ENCODE results near the gene ZNF783. TPM values are rescaled to one million over a fixed set of nuclear protein-coding genes. Genes with fewer than 3 reads are reported as not detected.
A peak's percentile ranks its signal among the peaks of the same experiment; 100 is the strongest.

ZNF783 gene
- total RNA-seq, 5 donors from 2014 or later (not counting 1 experiment from before 2014, with no cell fraction given), result 31.1 to 49.4 (median 46.6) TPM

DNA sequence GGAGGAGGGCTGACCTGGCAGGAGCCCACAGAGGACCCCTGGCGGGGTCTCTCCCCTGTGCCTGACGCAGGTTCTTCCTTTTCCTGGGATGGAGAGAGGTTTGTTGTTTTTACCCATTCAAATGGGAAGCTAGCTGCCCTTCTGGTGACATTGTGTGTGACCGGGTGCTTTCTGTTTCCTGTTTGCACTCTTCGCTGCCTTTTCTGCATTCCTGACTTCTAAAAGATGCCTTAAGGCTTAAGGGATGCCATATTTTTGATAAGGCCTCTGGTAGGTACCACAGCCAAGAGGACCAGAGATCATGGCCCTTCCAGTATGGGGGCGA is 20.3 kb downstream of the ZNF783 start:
- Mint-ChIP-seq H3K27me3 (no peaks in the 10 kb centered on the region), H3K27ac (peak overlapping the region; percentile 65 to 85), H3K4me3 (no peak overlapping the region), H3K36me3 (peaks cover 26% of the 10 kb centered on the region), H3K4me1 (peaks cover 30 to 40% (median 37%) of the 10 kb centered on the region in 3 donors), H3K9me3 (no peaks in the 10 kb centered on the region)
- ATAC-seq (replicated peaks in 1 of 4), result no peak
- H3K4me1 ChIP-seq (ENCODE audit: control insufficient read depth in 1 of 2, extremely low read depth in 1 of 2, insufficient read depth in 2 of 2, low read length in 2 of 2), result peaks cover 18 to 38% of the 10 kb centered on the region in 2 experiments
- ChIA-PET POLR2A (no interaction called here), CTCF (interaction anchor here in 1 of 2 donors (0.5 kb wide), 1 partner anchor 21 kb away, joined by 5 read pairs; no protein-coding TSS in a partner anchor)
- no peak overlapping the region for H3K4me3 ChIP-seq (ENCODE audit: control insufficient read depth in 1 of 2, extremely low read depth in 1 of 2, low read length in 1 of 2)
- no peak overlapping the region for H3K27ac ChIP-seq (ENCODE audit: low read length)
- WGBS (ENCODE audit: insufficient coverage), result 100% methylated on average over 2 of the region's 5 CpGs
- peaks cover 5 to 36% of the 10 kb centered on the region in 2 donors for H3K36me3 ChIP-seq (ENCODE audit: control insufficient read depth in 2 of 2, extremely low read depth in 1 of 2, insufficient read depth in 1 of 2, low read length in 1 of 2)
- no peak for DNase-seq
- no peaks in the 10 kb centered on the region for H3K9me3 ChIP-seq
- no peaks in the 10 kb centered on the region for H3K27me3 ChIP-seq (replicated peaks in 1 of 2; ENCODE audit: control insufficient read depth in 2 of 2, extremely low read depth in 1 of 2, insufficient read depth in 2 of 2, low read length in 1 of 2)

DNA sequence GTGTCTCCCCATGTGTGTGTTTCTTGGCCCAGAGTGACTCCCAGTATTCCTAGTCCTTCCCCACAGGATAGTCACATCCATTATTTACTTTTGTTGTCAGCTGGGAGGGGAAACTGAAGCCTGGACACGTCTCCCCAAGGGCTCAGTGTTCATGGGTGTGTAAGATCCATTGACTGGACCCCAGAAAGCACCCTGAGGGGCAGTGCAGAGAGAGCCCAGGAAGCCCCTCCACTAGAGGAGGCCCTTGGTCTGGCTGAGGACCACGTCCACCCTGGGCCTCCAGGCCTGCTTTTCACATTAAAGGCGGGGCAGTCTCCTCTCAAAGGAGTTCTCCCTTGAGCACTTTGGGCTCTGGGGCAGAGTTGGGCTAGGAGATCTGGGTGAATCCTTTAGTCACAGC is 21.3 kb downstream of the ZNF783 start:
- CTCF ChIA-PET, result interaction anchor here in 1 of 2 donors (2.2 kb wide), 1 partner anchor 21 kb away, joined by 65 read pairs; the partner anchor contains the start of gene ZNF783
- DNase-seq (no peak), ATAC-seq (replicated peaks in 1 of 4) (no peak)
- no peaks in the 10 kb centered on the region for H3K27me3 ChIP-seq (replicated peaks in 1 of 2; ENCODE audit: control insufficient read depth in 2 of 2, extremely low read depth in 1 of 2, insufficient read depth in 2 of 2, low read length in 1 of 2)
- H3K36me3 ChIP-seq (ENCODE audit: control insufficient read depth in 2 of 2, extremely low read depth in 1 of 2, insufficient read depth in 1 of 2, low read length in 1 of 2), result peaks cover 0 to 32% of the 10 kb centered on the region in 2 donors
- no peak overlapping the region for H3K4me3 ChIP-seq (ENCODE audit: control insufficient read depth in 1 of 2, extremely low read depth in 1 of 2, low read length in 1 of 2)
- Mint-ChIP-seq H3K27ac (peak overlapping the region; percentile 88 to 89), H3K4me3 (no peak overlapping the region), H3K9me3 (no peaks in the 10 kb centered on the region), H3K27me3 (no peaks in the 10 kb centered on the region), H3K4me1 (peaks cover 40 to 50% (median 41%) of the 10 kb centered on the region in 3 donors), H3K36me3 (peaks cover 25% of the 10 kb centered on the region)
- H3K4me1 ChIP-seq (ENCODE audit: control insufficient read depth in 1 of 2, extremely low read depth in 1 of 2, insufficient read depth in 2 of 2, low read length in 2 of 2), result peaks cover 18 to 41% of the 10 kb centered on the region in 2 experiments
- no peaks in the 10 kb centered on the region for H3K9me3 ChIP-seq
- WGBS (ENCODE audit: insufficient coverage), result no CpG with 5 or more reads among the region's 3 CpGs
- H3K27ac ChIP-seq (ENCODE audit: low read length), result peak overlapping the region; percentile 32
- POLR2A ChIA-PET, result no interaction called here

DNA sequence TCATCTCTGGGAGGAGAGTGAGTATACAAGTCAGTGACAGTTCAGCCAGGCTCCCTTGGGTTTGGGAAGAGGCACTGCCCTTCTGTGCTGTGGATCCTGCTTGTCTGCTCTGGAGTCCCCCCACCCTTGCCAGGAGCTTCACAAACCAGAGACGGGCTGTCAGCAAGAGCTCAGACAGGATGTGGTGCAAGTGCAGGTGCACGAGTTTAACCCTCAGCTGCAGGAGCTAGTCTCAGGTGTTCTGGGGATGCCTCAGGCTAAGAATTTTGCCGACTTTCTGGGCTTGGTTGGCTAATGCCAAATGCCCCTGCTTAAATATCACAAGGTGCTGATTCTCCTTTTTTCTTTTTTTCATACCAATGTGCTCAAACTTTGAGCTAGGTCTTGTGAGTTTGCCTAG is 22.3 kb downstream of the ZNF783 start:
- H3K27me3 Mint-ChIP-seq, result no peaks in the 10 kb centered on the region

DNA sequence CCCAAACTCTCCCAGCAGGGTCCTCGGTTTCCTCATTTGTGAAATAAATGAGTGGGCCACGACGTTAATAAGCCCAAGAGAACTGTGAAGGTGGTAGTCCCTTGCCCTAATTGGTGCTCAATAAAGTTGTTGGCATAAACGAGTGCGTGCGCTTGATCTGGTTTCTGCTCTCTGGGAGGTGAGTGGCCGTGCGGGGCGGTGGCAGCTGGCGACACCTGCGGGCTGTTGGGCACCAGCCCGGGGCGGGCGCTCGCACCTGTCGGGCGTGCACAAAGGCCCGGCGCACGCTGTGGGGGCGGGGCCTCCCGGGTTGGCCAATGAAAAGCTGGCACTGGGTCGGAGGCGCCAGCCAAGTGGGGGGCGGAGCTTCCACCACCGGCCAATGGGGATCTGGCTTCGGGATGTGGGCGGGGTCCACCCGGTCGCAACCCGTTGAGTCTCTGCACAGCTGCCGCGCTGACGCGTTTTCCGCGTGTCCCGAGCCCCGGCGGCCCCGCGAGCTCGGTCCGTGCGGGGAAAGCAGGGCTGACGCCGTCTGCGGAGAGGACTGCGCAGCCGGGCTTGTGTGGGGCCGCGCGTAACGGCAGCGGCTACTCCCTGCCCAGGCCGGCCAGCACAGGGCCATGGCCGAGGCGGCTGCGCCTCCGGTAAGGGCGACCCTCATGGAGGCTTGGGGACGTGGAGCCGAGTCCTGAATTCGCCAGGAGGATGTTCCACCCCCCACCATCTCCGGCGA is 23.0 kb downstream of the ZNF783 start:
- H3K4me3 Mint-ChIP-seq, result peak overlapping the region; percentile 89 to 93 (median 90)
- no peaks in the 10 kb centered on the region for H3K9me3 ChIP-seq
- peak overlapping the region; percentile 32 for H3K27ac ChIP-seq (ENCODE audit: low read length)
- DNase-seq (peak; percentile 91 to 99 (median 97)), ATAC-seq (replicated peaks in 1 of 4) (peak; percentile 92 to 97 (median 95))
- no peaks in the 10 kb centered on the region for H3K27me3 ChIP-seq (replicated peaks in 1 of 2; ENCODE audit: control insufficient read depth in 2 of 2, extremely low read depth in 1 of 2, insufficient read depth in 2 of 2, low read length in 1 of 2)
- H3K4me3 ChIP-seq (ENCODE audit: control insufficient read depth in 1 of 2, extremely low read depth in 1 of 2, low read length in 1 of 2), result peak overlapping the region; percentile 61 to 74
- CTCF ChIA-PET, result interaction anchor here (0.6 to 2.2 kb wide), 9 partner anchors 10 to 491 kb away, joined by 3 to 65 read pairs (median 5); partner anchors contain the start of genes ZNF783 (in 2 of the 2), ZNF282 (in 1 of the 2) and ZNF777 (in 1 of the 2)
- POLR2A ChIA-PET, result interaction anchor here in 1 of 2 donors (0.5 to 1.7 kb wide), 5 partner anchors 23 to 402 kb away, joined by 3 to 18 read pairs (median 4); partner anchors contain the start of gene ZNF783
- WGBS (ENCODE audit: insufficient coverage), result 1% methylated on average over 56 of the region's 66 CpGs
- H3K9me3 Mint-ChIP-seq, result no peaks in the 10 kb centered on the region
- H3K27ac Mint-ChIP-seq, result peak overlapping the region; percentile 88 to 89
- no peaks in the 10 kb centered on the region for H3K27me3 Mint-ChIP-seq
- H3K4me1 Mint-ChIP-seq, result peaks cover 40 to 50% (median 41%) of the 10 kb centered on the region in 3 donors
- H3K4me1 ChIP-seq (ENCODE audit: control insufficient read depth in 1 of 2, extremely low read depth in 1 of 2, insufficient read depth in 2 of 2, low read length in 2 of 2), result peaks cover 18 to 41% of the 10 kb centered on the region in 2 experiments
- peaks cover 0 to 26% of the 10 kb centered on the region in 2 donors for H3K36me3 ChIP-seq (ENCODE audit: control insufficient read depth in 2 of 2, extremely low read depth in 1 of 2, insufficient read depth in 1 of 2, low read length in 1 of 2)
- H3K36me3 Mint-ChIP-seq, result peaks cover 17% of the 10 kb centered on the region

More for the DNA sequence above, 22.3 kb downstream of the ZNF783 start:
- DNase-seq (peak; percentile 26 to 82 (median 67)), ATAC-seq (replicated peaks in 1 of 4) (peak; percentile 53 to 62 (median 61))
- WGBS (ENCODE audit: insufficient coverage), result 0% methylated on average over 3 of the region's 3 CpGs
- ChIA-PET CTCF (interaction anchor here (0.6 to 2.2 kb wide), 7 partner anchors 9 to 176 kb away, joined by 3 to 65 read pairs (median 9); partner anchors contain the start of genes ZNF783 (in 2 of the 2) and ZNF777 (in 1 of the 2)), POLR2A (interaction anchor here in 1 of 2 donors (0.6 to 1.7 kb wide), 3 partner anchors 23 to 135 kb away, joined by 3 to 18 read pairs (median 14); partner anchors contain the start of gene ZNF783)
- peak overlapping the region; percentile 88 to 89 for H3K27ac Mint-ChIP-seq
- Histone ChIP-seq H3K9me3 (no peaks in the 10 kb centered on the region), H3K27ac (ENCODE audit: low read length) (peak overlapping the region; percentile 32), H3K36me3 (ENCODE audit: control insufficient read depth in 2 of 2, extremely low read depth in 1 of 2, insufficient read depth in 1 of 2, low read length in 1 of 2) (peaks cover 0 to 22% of the 10 kb centered on the region in 2 donors), H3K27me3 (replicated peaks in 1 of 2; ENCODE audit: control insufficient read depth in 2 of 2, extremely low read depth in 1 of 2, insufficient read depth in 2 of 2, low read length in 1 of 2) (no peaks in the 10 kb centered on the region), H3K4me1 (ENCODE audit: control insufficient read depth in 1 of 2, extremely low read depth in 1 of 2, insufficient read depth in 2 of 2, low read length in 2 of 2) (peaks cover 18 to 41% of the 10 kb centered on the region in 2 experiments), H3K4me3 (ENCODE audit: control insufficient read depth in 1 of 2, extremely low read depth in 1 of 2, low read length in 1 of 2) (peak overlapping the region; percentile 39 to 74)
- H3K4me1 Mint-ChIP-seq, result peaks cover 40 to 50% (median 41%) of the 10 kb centered on the region in 3 donors
- no peaks in the 10 kb centered on the region for H3K9me3 Mint-ChIP-seq
- H3K36me3 Mint-ChIP-seq, result peaks cover 21% of the 10 kb centered on the region
- H3K4me3 Mint-ChIP-seq, result peak overlapping the region; percentile 89 to 93 (median 90)

DNA sequence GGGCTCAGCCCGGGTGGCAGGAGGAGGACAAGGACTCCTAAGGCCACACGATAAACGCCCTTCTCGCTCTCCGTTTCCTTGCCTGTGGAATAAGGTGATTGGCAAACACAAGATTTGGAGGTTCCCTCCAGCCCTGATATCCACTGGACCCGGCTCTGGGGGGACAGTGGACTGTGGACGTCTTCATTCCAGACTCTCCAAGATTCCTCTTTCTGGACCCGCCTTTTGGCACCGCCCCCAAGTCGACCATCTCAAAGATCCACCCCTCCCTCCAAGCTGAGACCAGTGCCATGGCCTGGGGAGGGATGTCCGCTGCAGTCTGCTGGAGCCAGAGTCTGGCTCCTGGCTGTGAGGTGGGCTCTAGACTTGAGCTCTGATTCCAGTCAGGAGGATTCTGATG is 23.6 kb downstream of the ZNF783 start:
- CTCF ChIA-PET, result interaction anchor here (0.6 to 2.2 kb wide), 7 partner anchors 23 to 490 kb away, joined by 3 to 65 read pairs (median 5); partner anchors contain the start of genes ZNF783 (in 2 of the 2), ZNF282 (in 1 of the 2) and ZNF777 (in 1 of the 2)
- Mint-ChIP-seq H3K27ac (peak overlapping the region; percentile 18 to 69), H3K27me3 (no peaks in the 10 kb centered on the region), H3K4me1 (peaks cover 40 to 50% (median 43%) of the 10 kb centered on the region in 3 donors), H3K4me3 (peak overlapping the region; percentile 89 to 93 (median 90)), H3K9me3 (no peaks in the 10 kb centered on the region), H3K36me3 (peaks cover 15% of the 10 kb centered on the region)
- Histone ChIP-seq H3K4me3 (ENCODE audit: control insufficient read depth in 1 of 2, extremely low read depth in 1 of 2, low read length in 1 of 2) (peak overlapping the region; percentile 61 to 74), H3K9me3 (no peaks in the 10 kb centered on the region), H3K4me1 (ENCODE audit: control insufficient read depth in 1 of 2, extremely low read depth in 1 of 2, insufficient read depth in 2 of 2, low read length in 2 of 2) (peaks cover 18 to 41% of the 10 kb centered on the region in 2 experiments), H3K27me3 (replicated peaks in 1 of 2; ENCODE audit: control insufficient read depth in 2 of 2, extremely low read depth in 1 of 2, insufficient read depth in 2 of 2, low read length in 1 of 2) (no peaks in the 10 kb centered on the region), H3K36me3 (ENCODE audit: control insufficient read depth in 2 of 2, extremely low read depth in 1 of 2, insufficient read depth in 1 of 2, low read length in 1 of 2) (peaks cover 0 to 23% of the 10 kb centered on the region in 2 donors), H3K27ac (ENCODE audit: low read length) (no peak overlapping the region)
- DNase-seq (no peak), ATAC-seq (replicated peaks in 1 of 4) (no peak)
- WGBS (ENCODE audit: insufficient coverage), result 27% methylated on average over 6 of the region's 11 CpGs
- POLR2A ChIA-PET, result interaction anchor here in 1 of 2 donors (0.5 to 1.7 kb wide), 4 partner anchors 24 to 403 kb away, joined by 3 to 18 read pairs (median 9); partner anchors contain the start of gene ZNF783

DNA sequence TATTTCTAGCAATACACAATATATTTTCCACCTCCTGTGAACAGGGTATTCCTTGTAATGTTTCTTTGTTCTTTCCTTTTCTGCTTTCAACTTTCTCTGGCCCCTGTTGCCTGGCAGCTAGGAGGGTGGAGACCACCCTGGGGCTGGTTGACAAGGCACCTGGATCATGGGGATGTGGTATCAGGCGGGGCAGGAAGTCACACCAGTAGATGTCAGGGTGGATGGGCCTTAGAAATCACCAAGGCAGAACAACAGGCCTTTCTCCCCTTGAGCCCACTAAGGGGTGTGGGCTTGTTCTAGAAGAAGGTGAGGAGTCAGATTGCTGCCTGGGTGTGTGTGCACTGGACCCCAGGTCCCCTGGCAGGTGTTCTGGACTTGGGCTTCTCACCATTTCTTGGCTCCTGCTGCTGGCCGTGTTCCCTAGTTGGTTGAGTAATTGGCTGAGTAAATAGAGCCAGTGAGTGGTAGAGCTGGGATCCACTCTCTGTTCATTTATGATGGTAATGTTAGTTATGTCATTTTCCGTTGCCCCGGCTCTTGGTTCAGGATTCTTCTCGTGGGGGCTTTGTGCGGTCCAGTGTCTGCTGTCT is 24.9 kb downstream of the ZNF783 start:
- H3K4me1 ChIP-seq (ENCODE audit: control insufficient read depth in 1 of 2, extremely low read depth in 1 of 2, insufficient read depth in 2 of 2, low read length in 2 of 2), result peaks cover 18 to 41% of the 10 kb centered on the region in 2 experiments
- no peak overlapping the region for H3K27ac ChIP-seq (ENCODE audit: low read length)
- WGBS (ENCODE audit: insufficient coverage), result 88% methylated on average over 6 of the region's 6 CpGs
- H3K27me3 ChIP-seq (replicated peaks in 1 of 2; ENCODE audit: control insufficient read depth in 2 of 2, extremely low read depth in 1 of 2, insufficient read depth in 2 of 2, low read length in 1 of 2), result no peaks in the 10 kb centered on the region
- ATAC-seq (replicated peaks in 1 of 4) (no peak), DNase-seq (peak in 1 of 35 experiments; percentile 15)
- H3K27me3 Mint-ChIP-seq, result no peaks in the 10 kb centered on the region
- H3K27ac Mint-ChIP-seq, result peak overlapping the region; percentile 75
- ChIA-PET CTCF (no interaction called here), POLR2A (no interaction called here)
- H3K36me3 ChIP-seq (ENCODE audit: control insufficient read depth in 2 of 2, extremely low read depth in 1 of 2, insufficient read depth in 1 of 2, low read length in 1 of 2), result peaks cover 0 to 15% of the 10 kb centered on the region in 2 donors
- no peaks in the 10 kb centered on the region for H3K9me3 ChIP-seq
- H3K4me3 Mint-ChIP-seq, result peak overlapping the region; percentile 39 to 93 (median 67)
- H3K4me1 Mint-ChIP-seq, result peaks cover 41 to 54% (median 47%) of the 10 kb centered on the region in 3 donors
- H3K9me3 Mint-ChIP-seq, result no peaks in the 10 kb centered on the region
- peaks cover 17% of the 10 kb centered on the region for H3K36me3 Mint-ChIP-seq
- no peak overlapping the region for H3K4me3 ChIP-seq (ENCODE audit: control insufficient read depth in 1 of 2, extremely low read depth in 1 of 2, low read length in 1 of 2)

All from T-cell (primary cell).